Activated CD8-positive, alpha-beta T cell treated with anti-CD3 and anti-CD28 coated beads for 36 hours (primary cell): ENCODE data around the gene TADA3. TPM values are rescaled to one million over a fixed set of nuclear protein-coding genes. Genes with fewer than 3 reads are reported as not detected.
A peak's percentile ranks its signal among the peaks of the same experiment; 100 is the strongest.

Experiments used
- ATAC-seq: fragments of 200-7000 bp; cut with Tn5 transposase; one replicate; pipeline ENCODE4 v1.10.0; 2021; ENCODE audit warnings: mild to moderate bottlenecking, moderate library complexity
- CTCF ChIA-PET: fragments of 350-600 bp; sonication (Branson Sonifier 250); formaldehyde crosslinking; loops from one replicate; lab custom pipeline; 2021; ENCODE audit warnings: antibody characterized with exemption; lab: Charles Lee
- POLR2A ChIA-PET: fragments of 350-600 bp; sonication (Branson Sonifier 250); formaldehyde crosslinking; loops from one replicate; lab custom pipeline; 2021; ENCODE audit warnings: antibody characterized with exemption; lab: Charles Lee
- DNase-seq: peaks from one replicate; pipeline ENCODE4 v3.0.0-alpha.2; 2020
- H3K27ac Mint-ChIP-seq: one replicate; pipeline ENCODE4 v1.8.0; 2021; ENCODE audit warnings: mild to moderate bottlenecking, mixed read lengths
- H3K27me3 Mint-ChIP-seq: one replicate; pipeline ENCODE4 v1.8.0; 2021; ENCODE audit warnings: mixed read lengths
- H3K36me3 Mint-ChIP-seq: one replicate; pipeline ENCODE4 v1.8.0; 2021; ENCODE audit warnings: low read depth, mixed read lengths
- H3K4me1 Mint-ChIP-seq: one replicate; pipeline ENCODE4 v1.8.0; 2021; ENCODE audit warnings: low read depth, mixed read lengths
- H3K4me3 Mint-ChIP-seq: one replicate; pipeline ENCODE4 v1.8.0; 2021; ENCODE audit warnings: mild to moderate bottlenecking, moderate library complexity, mixed read lengths
- H3K9me3 Mint-ChIP-seq: one replicate; pipeline ENCODE4 v1.8.0; 2021; ENCODE audit warnings: mixed read lengths
- intact Hi-C: fragments of 100-400 bp; cut with micrococcal nuclease; formaldehyde crosslinking; loops from one replicate; pipeline ENCODE4 v1.10.0; 2022
- total RNA-seq, 2 experiments: library from RNA; stranded (reverse); gene quantifications; one replicate each; pipeline ENCODE4 v1.2.3, GENCODE V29; 2021
- TF ChIP-seq, protein P1 (sequence below): fragments of 200-600 bp; IDR thresholded peaks from one replicate; pipeline ENCODE4 v1.8.0; 2022; ENCODE audit warnings: antibody characterized with exemption, mild to moderate bottlenecking

The TADA3 gene
- total RNA-seq, 2 experiments from 2014 or later = 57.5 to 58.3 TPM

DNA sequence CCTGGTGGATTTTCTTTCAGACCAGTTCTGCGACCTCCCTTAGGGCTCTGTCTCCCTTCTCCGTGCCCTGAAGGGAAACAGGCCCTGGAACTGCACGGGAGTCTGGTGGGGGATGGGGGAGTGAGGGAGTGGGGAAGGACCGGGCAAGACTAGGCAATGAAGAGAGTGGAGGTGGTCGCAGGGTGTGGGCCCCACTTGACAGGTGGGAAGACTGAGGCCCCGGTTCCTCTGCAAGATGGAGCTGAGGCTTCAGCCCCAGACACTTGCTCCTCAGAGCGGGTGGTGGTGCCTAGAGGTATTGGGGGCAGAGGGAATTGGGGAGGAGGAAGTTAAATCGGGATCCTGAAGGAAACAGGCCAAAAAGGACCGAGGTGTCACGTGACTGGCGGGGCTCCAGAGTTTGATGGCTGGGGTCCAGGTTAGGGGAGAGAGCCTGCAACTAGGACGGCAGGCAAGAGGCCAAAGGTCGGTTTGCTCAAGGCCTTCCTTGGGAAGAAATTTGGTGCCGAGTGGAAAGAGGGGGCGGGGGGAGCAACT lies 21.9 kb downstream of the TADA3 start:
- no peaks in the 10 kb centered on the region for H3K27me3 Mint-ChIP-seq
- peaks cover 33% of the 10 kb centered on the region for H3K4me1 Mint-ChIP-seq
- H3K4me3 Mint-ChIP-seq = peak overlapping the region; percentile 82
- CTCF ChIA-PET = interaction anchor here (0.7 to 1.0 kb wide), 2 partner anchors 52 to 493 kb away, joined by 3 read pairs; no protein-coding TSS in a partner anchor
- POLR2A ChIA-PET = interaction anchor here (0.6 to 3.0 kb wide), 8 partner anchors 9 to 38 kb away, joined by 3 to 16 read pairs (median 6); partner anchors contain the start of genes ARPC4, OGG1 and TADA3
- ATAC-seq = no peak
- DNase-seq = no peak
- TF ChIP-seq, protein P1, sequence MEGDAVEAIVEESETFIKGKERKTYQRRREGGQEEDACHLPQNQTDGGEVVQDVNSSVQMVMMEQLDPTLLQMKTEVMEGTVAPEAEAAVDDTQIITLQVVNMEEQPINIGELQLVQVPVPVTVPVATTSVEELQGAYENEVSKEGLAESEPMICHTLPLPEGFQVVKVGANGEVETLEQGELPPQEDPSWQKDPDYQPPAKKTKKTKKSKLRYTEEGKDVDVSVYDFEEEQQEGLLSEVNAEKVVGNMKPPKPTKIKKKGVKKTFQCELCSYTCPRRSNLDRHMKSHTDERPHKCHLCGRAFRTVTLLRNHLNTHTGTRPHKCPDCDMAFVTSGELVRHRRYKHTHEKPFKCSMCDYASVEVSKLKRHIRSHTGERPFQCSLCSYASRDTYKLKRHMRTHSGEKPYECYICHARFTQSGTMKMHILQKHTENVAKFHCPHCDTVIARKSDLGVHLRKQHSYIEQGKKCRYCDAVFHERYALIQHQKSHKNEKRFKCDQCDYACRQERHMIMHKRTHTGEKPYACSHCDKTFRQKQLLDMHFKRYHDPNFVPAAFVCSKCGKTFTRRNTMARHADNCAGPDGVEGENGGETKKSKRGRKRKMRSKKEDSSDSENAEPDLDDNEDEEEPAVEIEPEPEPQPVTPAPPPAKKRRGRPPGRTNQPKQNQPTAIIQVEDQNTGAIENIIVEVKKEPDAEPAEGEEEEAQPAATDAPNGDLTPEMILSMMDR = no peak
- H3K36me3 Mint-ChIP-seq = peaks cover 26% of the 10 kb centered on the region
- H3K27ac Mint-ChIP-seq = peak overlapping the region; percentile 76
- intact Hi-C loops = no loop called here
- no peaks in the 10 kb centered on the region for H3K9me3 Mint-ChIP-seq

DNA sequence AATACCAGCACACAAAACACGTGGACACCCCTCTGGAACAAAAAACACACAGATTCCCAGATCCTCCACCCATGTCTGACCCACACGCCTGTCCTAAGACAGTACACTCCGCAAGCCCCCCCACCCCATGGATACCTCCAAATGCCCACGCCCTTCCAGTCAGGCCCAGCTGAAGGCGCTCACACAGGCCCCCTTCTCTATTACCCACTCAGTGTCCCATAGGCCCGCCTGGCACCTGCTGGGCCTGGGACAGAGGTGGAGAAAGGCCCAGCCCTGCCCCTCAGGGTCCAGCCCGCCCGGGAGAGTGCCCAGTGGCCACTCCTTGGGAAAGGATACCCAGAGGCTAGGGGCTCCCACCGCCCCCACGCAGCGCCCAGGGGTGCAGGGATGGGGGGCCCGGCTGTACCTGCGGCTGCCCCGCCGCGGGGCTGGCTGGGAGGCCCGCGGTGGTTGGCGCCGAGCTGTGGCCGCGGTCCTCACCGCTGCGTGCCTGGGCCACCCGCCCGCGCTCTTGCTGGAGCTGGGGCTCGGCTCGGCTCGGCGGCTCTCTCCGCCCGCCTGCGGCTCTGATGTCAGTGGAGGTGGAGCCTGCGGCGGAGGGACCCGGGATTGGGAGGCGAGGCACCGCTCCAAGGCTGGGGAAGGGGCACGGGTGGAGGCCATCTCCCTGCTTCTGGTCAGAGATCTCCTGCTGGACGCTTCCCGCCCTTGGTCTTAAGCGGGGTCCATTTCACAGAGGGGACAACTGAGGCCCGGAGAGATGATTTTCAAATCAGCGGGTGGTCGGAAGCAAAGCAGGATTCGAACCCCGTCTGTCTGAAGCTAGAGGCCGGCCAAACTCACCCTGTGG lies 22.6 kb downstream of the TADA3 start, which contains the start of gene CAMK1:
TSS of gene CAMK1 (minus strand) at position 522 of the 850 bp plus-strand sequence. CDS start 2,198 bp downstream, outside the sequence.
- TF ChIP-seq, protein P1 = no peak
- peak within 1 kb of the TSS; percentile 76 for H3K27ac Mint-ChIP-seq
- peak within 1 kb of the TSS; percentile 82 for H3K4me3 Mint-ChIP-seq
- H3K27me3 Mint-ChIP-seq = no peaks in the 10 kb centered on the region
- DNase-seq = peak; percentile 80
- peaks cover 30% of the 10 kb centered on the region for H3K36me3 Mint-ChIP-seq
- H3K9me3 Mint-ChIP-seq = no peaks in the 10 kb centered on the region
- ChIA-PET POLR2A (interaction anchor here (0.6 to 3.8 kb wide), 11 partner anchors 8 to 37 kb away, joined by 3 to 25 read pairs (median 4); partner anchors contain the start of genes ARPC4, OGG1 and TADA3), CTCF (no interaction called here)
- peaks cover 32% of the 10 kb centered on the region for H3K4me1 Mint-ChIP-seq
- ATAC-seq = peak; percentile 97
- intact Hi-C loops = no loop called here

DNA sequence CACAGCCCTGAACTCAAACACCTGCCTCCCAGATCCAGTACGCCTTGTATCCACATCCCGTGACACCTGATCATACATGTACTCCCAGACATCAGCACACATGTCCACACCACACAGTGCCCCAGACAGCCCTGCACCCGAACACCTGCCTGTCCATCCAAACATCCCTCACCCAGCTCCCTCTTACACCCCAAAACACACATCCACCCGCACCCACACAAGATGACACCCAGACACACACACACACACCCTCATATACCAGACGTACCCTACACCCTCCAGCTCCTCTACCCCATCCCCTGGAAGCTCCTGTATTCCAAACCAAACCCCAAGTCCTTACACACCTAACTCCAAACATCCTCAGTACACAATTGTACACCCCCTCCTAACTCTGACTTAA lies 23.3 kb downstream of the TADA3 start:
- TF ChIP-seq, protein P1 = no peak
- ATAC-seq (no peak), DNase-seq (no peak)
- CTCF ChIA-PET = no interaction called here
- intact Hi-C loops = no loop called here
- peak overlapping the region; percentile 28 for H3K27ac Mint-ChIP-seq
- POLR2A ChIA-PET = interaction anchor here (0.6 to 3.8 kb wide), 11 partner anchors 8 to 373 kb away, joined by 3 to 25 read pairs (median 4); partner anchors contain the start of genes ARPC4, BRPF1 and TADA3
- H3K4me3 Mint-ChIP-seq = peak overlapping the region; percentile 82
- peaks cover 32% of the 10 kb centered on the region for H3K4me1 Mint-ChIP-seq
- H3K27me3 Mint-ChIP-seq = no peaks in the 10 kb centered on the region
- H3K36me3 Mint-ChIP-seq = peaks cover 30% of the 10 kb centered on the region
- H3K9me3 Mint-ChIP-seq = no peaks in the 10 kb centered on the region

DNA sequence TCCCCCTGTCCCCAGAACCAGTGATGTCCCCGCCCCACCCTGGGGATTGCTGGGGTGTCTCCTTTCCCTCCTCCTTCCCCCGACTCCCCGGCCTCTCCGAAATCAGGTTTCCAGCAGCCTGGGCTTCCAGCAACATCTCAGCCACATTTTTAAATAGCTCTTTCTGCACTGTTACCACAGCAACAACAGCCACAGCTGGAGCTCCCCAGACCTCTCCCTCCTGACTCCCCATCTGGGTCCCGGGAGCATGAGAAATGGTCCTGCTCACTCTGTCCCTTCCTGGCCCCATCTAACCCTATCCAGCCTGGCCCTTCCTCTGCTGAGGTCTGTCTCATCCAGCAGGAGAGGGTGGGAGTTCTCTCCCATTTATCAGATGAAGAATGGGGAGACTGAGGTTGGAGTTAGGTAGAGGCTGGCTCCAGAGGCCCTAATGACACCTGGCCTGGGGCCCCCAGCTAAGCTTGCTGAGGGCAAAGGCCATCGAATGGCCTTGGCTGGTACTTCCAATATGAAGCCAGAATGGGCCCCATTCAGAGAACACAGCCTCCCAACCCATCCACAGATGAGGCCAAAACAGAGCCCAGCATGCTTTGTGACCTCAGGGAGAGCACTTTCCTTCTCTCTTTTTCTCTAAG lies 24.0 kb downstream of the TADA3 start:
- ATAC-seq = no peak
- Mint-ChIP-seq H3K27me3 (no peaks in the 10 kb centered on the region), H3K36me3 (peaks cover 28% of the 10 kb centered on the region), H3K27ac (no peak overlapping the region), H3K4me1 (peaks cover 32% of the 10 kb centered on the region), H3K4me3 (peak overlapping the region; percentile 82), H3K9me3 (no peaks in the 10 kb centered on the region)
- intact Hi-C loops = no loop called here
- TF ChIP-seq, protein P1 = no peak
- ChIA-PET POLR2A (interaction anchor here (0.6 to 3.8 kb wide), 10 partner anchors 9 to 372 kb away, joined by 3 to 25 read pairs (median 4); partner anchors contain the start of gene BRPF1), CTCF (no interaction called here)
- no peak for DNase-seq
